HepG2 (cell line): ENCODE results near the gene CHMP4B. TPM values are rescaled to one million over a fixed set of nuclear protein-coding genes. Genes with fewer than 3 reads are reported as not detected.

Experiments used
- ATAC-seq: fragments of 200-7000 bp; cut with Tn5 transposase; 3 replicates; pipeline ENCODE4 v1.9.1; 2020; ENCODE audit warnings: mild to moderate bottlenecking, moderate library complexity
- BruUV-seq: library from RNA; stranded (reverse); fragments of 400-500 nt; replicated peaks from 2 replicates; lab custom pipeline; 2021; lab: Mats Ljungman, UMichigan
- CTCF ChIA-PET: fragments of 300-600 bp; formaldehyde crosslinking; extraction: SDS; loops from one replicate; lab custom pipeline; 2021; ENCODE audit warnings: low total read pairs, inconsistent platforms, low intra/inter-chr PET ratio; lab: Yijun Ruan, JAX
- POLR2A ChIA-PET: fragments of 350-600 bp; sonication (Branson Sonifier 250); formaldehyde crosslinking; loops from one replicate; lab custom pipeline; 2020; ENCODE audit warnings: antibody characterized with exemption, inconsistent platforms; lab: Yijun Ruan, JAX
- DNase-seq: peaks from one replicate; pipeline ENCODE4 v3.0.0-alpha.2; 2015; ENCODE audit warnings: low spot score
- FAIRE-seq: peaks from 3 replicates; lab custom pipeline; 2011; peaks lifted over from hg19 to GRCh38; lab: Jason Lieb, UNC
- H2AFZ ChIP-seq: one replicate; pipeline ENCODE4 v1.6.1; 2011; ENCODE audit warnings: low read length, inconsistent platforms
- H3K27ac ChIP-seq: fragments of 300-600 bp; 3 replicates; pipeline ENCODE4 v1.8.0; 2011; ENCODE audit warnings: mixed run types, mild to moderate bottlenecking, mixed read lengths, low read length, inconsistent platforms; ENCODE audit not compliant: insufficient read depth; ENCODE audit errors: extremely low read length
- H3K27me3 ChIP-seq, 2 experiments: fragments of 200-600 bp in 1 of 2; 2 replicates in 1 of 2; 3 replicates in 1 of 2; pipeline versions ENCODE4 v1.6.0 to v1.8.0; 2011; ENCODE audit warnings: low read length in 2 of 2, mild to moderate bottlenecking in 2 of 2, moderate library complexity in 2 of 2, inconsistent platforms in 1 of 2; ENCODE audit not compliant: insufficient read depth in 2 of 2, control insufficient read depth in 1 of 2
- H3K36me3 ChIP-seq, 2 experiments: fragments of 200-600 bp in 1 of 2; replicated peaks in 1 of 2; 2 replicates in 1 of 2; 3 replicates in 1 of 2; pipeline versions ENCODE4 v1.5.1 to v1.8.0; 2011; ENCODE audit warnings: low read length in 2 of 2, inconsistent platforms in 1 of 2; ENCODE audit not compliant: insufficient read depth in 2 of 2, control insufficient read depth in 1 of 2
- H3K4me1 ChIP-seq: 2 replicates; pipeline ENCODE4 v1.5.1; 2012; ENCODE audit warnings: low read length, inconsistent platforms; ENCODE audit not compliant: insufficient read depth
- H3K4me2 ChIP-seq: 2 replicates; pipeline ENCODE4 v1.6.0; 2011; ENCODE audit warnings: low read depth, low read length, inconsistent platforms
- H3K4me3 ChIP-seq, 3 experiments: fragments of 200-600 bp in 1 of 3; sonication (generic), shearing (Covaris generic) in 1 of 3; replicated peaks in 1 of 3; 2 replicates each; pipeline ENCODE4 v1.5.1; 2011 to 2016; ENCODE audit warnings: low read length in 3 of 3, inconsistent platforms in 2 of 3, low read depth in 2 of 3, mild to moderate bottlenecking in 2 of 3, control low read depth in 1 of 3, mixed read lengths in 1 of 3; ENCODE audit not compliant: insufficient read depth in 1 of 3
- H3K79me2 ChIP-seq: one replicate; pipeline ENCODE4 v1.6.1; 2011; ENCODE audit warnings: low read length, inconsistent platforms; ENCODE audit not compliant: insufficient read depth
- H3K9ac ChIP-seq: 2 replicates; pipeline ENCODE4 v1.6.0; 2011; ENCODE audit warnings: mild to moderate bottlenecking, low read depth, low read length, inconsistent platforms; ENCODE audit not compliant: insufficient read depth
- H3K9me3 ChIP-seq: 2 replicates; pipeline ENCODE4 v1.5.1; 2012; ENCODE audit warnings: mild to moderate bottlenecking, low read length
- H4K20me1 ChIP-seq: 2 replicates; pipeline ENCODE4 v1.6.0; 2011; ENCODE audit warnings: inconsistent platforms, mild to moderate bottlenecking, low read length, moderate library complexity; ENCODE audit not compliant: insufficient read depth
- ARHGAP35 ChIP-seq: sonication (generic); formaldehyde crosslinking; IDR thresholded peaks from 2 replicates; pipeline ENCODE4 v1.9.0; 2022; ENCODE audit warnings: mild to moderate bottlenecking, inconsistent platforms, moderate library complexity, missing genetic modification reagents, borderline replicate concordance
- GATA4 ChIP-seq: sonication (generic); IDR thresholded peaks from 2 replicates; pipeline ENCODE4 v1.6.1; 2016; ENCODE audit warnings: antibody characterized with exemption, low read depth, borderline replicate concordance
- NCOA5 ChIP-seq: sonication (generic); formaldehyde crosslinking; IDR thresholded peaks from 2 replicates; pipeline ENCODE4 v1.4.0; 2020; ENCODE audit warnings: missing genetic modification reagents
- SYNCRIP ChIP-seq: fragments of 200-400 bp; formaldehyde crosslinking; IDR thresholded peaks from 2 replicates; pipeline ENCODE4 v1.6.1; 2018; ENCODE audit warnings: mild to moderate bottlenecking, low read depth, low read length; ENCODE audit not compliant: insufficient read depth
- ZNF343 ChIP-seq: sonication (generic); formaldehyde crosslinking; IDR thresholded peaks from 2 replicates; pipeline ENCODE4 v1.4.0; 2020; ENCODE audit warnings: mild to moderate bottlenecking, missing genetic modification reagents
- ZNF670 ChIP-seq: sonication (generic); formaldehyde crosslinking; IDR thresholded peaks from 2 replicates; pipeline ENCODE4 v1.8.0; 2022; ENCODE audit warnings: mild to moderate bottlenecking, missing genetic modification reagents, borderline replicate concordance
- WGBS: methylation state at CpG from one replicate; pipeline ENCODE4 v1.1.6; 2017; ENCODE audit warnings: low lambda C conversion rate; 5-methylcytosine and 5-hydroxymethylcytosine counted together
- in situ Hi-C: cut with HindIII; loops from 2 replicates; pipeline ENCODE4 v1.10.0; 2017; ENCODE audit warnings: low pct_unique_long_range_greater_than_20kb; ENCODE audit not compliant: extremely low pct_ligation_motif_present
- intact Hi-C: fragments of 100-400 bp; cut with micrococcal nuclease; formaldehyde crosslinking; loops from one replicate; pipeline ENCODE4 v1.10.0; 2022; ENCODE audit not compliant: unreplicated experiment
- polyA plus RNA-seq, 8 experiments: library from polyadenylated mRNA; depleted of rRNA in 3 of 8; stranded (reverse) in 7 of 8; unstranded in 1 of 8; fragments of >200 nt; fragmentation: Illumina TruSeq in 4 of 8; extraction: Trizol in 4 of 8; gene quantifications; 2 replicates each; pipeline versions ENCODE4 v1.2.1 to v1.2.3, GENCODE V29; 2011 to 2016; ENCODE audit warnings: low read depth in 4 of 8, missing spikeins in 1 of 8, mixed read lengths in 1 of 8; ENCODE audit not compliant: insufficient read depth in 1 of 8
- total RNA-seq, 5 experiments: library from RNA; depleted of rRNA; stranded (reverse); fragments of >200 nt; fragmentation: Illumina TruSeq; extraction: Trizol; gene quantifications; 2 replicates each; pipeline ENCODE4 v1.2.3, GENCODE V29; 2016; ENCODE audit warnings: low read depth in 1 of 5
- TF ChIP-seq, protein P1 (sequence below): sonication (generic); formaldehyde crosslinking; IDR thresholded peaks from 2 replicates; pipeline ENCODE4 v1.4.0; 2020; ENCODE audit warnings: mild to moderate bottlenecking, low read depth, missing genetic modification reagents
- TF ChIP-seq, protein P2 (sequence below): IDR thresholded peaks from 2 replicates; pipeline ENCODE4 v1.6.1; 2012; ENCODE audit warnings: low read length, improper control_type of control experiment
- TF ChIP-seq, protein P3 (sequence below): sonication (generic); formaldehyde crosslinking; IDR thresholded peaks from 2 replicates; pipeline ENCODE4 v1.4.0; 2020; ENCODE audit warnings: missing genetic modification reagents, borderline replicate concordance

CHMP4B gene
- total and polyA plus RNA-seq, 2 of the 13 experiments (the other 11 are each of a cell fraction or from before 2014, with no cell fraction given), result 40.1 to 45.6 TPM

DNA sequence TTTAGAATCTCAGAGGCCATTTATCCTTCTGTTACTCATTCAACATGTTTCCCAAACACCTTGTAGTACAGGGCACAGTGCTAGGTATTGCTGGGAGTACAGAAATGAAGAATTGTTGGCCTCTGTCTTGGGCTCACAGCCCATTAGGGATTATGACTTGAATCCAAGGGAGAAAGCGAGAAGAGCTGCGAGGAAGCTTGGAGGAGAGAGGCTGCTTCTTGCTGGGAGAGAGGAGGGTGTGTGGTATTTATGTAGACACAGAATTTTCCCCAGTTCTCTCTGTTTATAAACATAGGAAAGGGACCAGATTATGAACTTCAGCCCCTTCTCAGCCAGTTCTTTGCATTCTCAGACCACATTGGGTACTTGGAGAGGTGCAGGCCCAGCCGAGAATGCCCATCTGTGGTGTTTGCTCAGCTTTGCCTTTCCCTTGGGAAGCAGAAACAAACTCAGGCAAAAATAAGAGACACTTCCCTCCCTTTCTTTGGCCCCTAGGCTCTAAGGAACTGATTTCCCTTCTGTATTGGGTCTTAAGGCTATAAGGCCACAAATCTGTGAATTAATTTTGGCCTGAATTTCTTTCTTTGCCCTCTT lies 17.9 kb downstream of the CHMP4B start:
- H3K4me1 ChIP-seq, result peaks cover 55% of the 10 kb centered on the region
- no peak for DNase-seq
- POLR2A ChIA-PET, result no interaction called here
- no peak overlapping the region for H3K4me3 ChIP-seq
- 97% methylated on average over 3 of the region's 3 CpGs for WGBS
- H3K27me3 ChIP-seq, result no peaks in the 10 kb centered on the region
- no peak overlapping the region for H3K9ac ChIP-seq
- in situ Hi-C loops (no loop called here), intact Hi-C loops (loop anchor here (10.0 kb wide), 1 partner anchor 76 kb away; no protein-coding TSS in a partner anchor)
- peaks cover 6 to 16% of the 10 kb centered on the region in 2 experiments; a peak in 3 of 5 replicates for H3K36me3 ChIP-seq
- H3K79me2 ChIP-seq, result peaks cover 64% of the 10 kb centered on the region
- TF ChIP-seq, protein P1, sequence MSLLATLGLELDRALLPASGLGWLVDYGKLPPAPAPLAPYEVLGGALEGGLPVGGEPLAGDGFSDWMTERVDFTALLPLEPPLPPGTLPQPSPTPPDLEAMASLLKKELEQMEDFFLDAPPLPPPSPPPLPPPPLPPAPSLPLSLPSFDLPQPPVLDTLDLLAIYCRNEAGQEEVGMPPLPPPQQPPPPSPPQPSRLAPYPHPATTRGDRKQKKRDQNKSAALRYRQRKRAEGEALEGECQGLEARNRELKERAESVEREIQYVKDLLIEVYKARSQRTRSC (CRISPR knock-in tag), result no peak
- TF ChIP-seq ZNF670 (CRISPR knock-in tag) (no peak), ARHGAP35 (CRISPR knock-in tag) (no peak)
- TF ChIP-seq, all 625 proteins: peak for 0
- ATAC-seq (no peak), FAIRE-seq (no peak)
- Histone ChIP-seq H3K9me3 (no peaks in the 10 kb centered on the region), H3K27ac (no peak overlapping the region), H3K4me2 (no peak overlapping the region), H4K20me1 (peaks cover 32% of the 10 kb centered on the region), H2AFZ (no peak overlapping the region)
- no TSS peak for BruUV-seq
- CTCF ChIA-PET, result no interaction called here

DNA sequence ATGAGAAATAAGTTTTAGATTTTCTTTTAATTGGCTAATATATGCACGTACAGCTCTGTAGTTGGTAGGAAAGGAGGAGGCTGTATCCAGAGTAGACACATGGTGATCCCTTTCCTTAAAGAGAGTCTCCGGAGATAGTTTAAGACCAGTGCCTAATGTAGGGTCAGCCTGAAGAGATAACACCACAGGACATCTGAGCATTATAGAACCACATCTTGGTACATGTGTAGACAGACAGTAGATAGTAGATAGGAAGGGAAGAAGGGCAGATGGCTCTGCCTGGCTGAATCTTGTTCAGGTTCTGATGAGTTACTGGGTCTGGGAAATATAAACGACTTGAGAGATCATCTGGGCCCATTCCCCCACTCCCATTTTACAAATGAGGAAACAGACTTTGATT lies 18.5 kb downstream of the CHMP4B start:
- H3K4me3 ChIP-seq, result no peak overlapping the region
- peaks cover 28% of the 10 kb centered on the region for H4K20me1 ChIP-seq
- TF ChIP-seq GATA4 (no peak), ZNF343 (CRISPR knock-in tag) (no peak), NCOA5 (CRISPR knock-in tag) (no peak), SYNCRIP (no peak)
- TF ChIP-seq, protein P2, sequence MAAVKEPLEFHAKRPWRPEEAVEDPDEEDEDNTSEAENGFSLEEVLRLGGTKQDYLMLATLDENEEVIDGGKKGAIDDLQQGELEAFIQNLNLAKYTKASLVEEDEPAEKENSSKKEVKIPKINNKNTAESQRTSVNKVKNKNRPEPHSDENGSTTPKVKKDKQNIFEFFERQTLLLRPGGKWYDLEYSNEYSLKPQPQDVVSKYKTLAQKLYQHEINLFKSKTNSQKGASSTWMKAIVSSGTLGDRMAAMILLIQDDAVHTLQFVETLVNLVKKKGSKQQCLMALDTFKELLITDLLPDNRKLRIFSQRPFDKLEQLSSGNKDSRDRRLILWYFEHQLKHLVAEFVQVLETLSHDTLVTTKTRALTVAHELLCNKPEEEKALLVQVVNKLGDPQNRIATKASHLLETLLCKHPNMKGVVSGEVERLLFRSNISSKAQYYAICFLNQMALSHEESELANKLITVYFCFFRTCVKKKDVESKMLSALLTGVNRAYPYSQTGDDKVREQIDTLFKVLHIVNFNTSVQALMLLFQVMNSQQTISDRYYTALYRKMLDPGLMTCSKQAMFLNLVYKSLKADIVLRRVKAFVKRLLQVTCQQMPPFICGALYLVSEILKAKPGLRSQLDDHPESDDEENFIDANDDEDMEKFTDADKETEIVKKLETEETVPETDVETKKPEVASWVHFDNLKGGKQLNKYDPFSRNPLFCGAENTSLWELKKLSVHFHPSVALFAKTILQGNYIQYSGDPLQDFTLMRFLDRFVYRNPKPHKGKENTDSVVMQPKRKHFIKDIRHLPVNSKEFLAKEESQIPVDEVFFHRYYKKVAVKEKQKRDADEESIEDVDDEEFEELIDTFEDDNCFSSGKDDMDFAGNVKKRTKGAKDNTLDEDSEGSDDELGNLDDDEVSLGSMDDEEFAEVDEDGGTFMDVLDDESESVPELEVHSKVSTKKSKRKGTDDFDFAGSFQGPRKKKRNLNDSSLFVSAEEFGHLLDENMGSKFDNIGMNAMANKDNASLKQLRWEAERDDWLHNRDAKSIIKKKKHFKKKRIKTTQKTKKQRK, result no peak
- TF ChIP-seq, protein P3, sequence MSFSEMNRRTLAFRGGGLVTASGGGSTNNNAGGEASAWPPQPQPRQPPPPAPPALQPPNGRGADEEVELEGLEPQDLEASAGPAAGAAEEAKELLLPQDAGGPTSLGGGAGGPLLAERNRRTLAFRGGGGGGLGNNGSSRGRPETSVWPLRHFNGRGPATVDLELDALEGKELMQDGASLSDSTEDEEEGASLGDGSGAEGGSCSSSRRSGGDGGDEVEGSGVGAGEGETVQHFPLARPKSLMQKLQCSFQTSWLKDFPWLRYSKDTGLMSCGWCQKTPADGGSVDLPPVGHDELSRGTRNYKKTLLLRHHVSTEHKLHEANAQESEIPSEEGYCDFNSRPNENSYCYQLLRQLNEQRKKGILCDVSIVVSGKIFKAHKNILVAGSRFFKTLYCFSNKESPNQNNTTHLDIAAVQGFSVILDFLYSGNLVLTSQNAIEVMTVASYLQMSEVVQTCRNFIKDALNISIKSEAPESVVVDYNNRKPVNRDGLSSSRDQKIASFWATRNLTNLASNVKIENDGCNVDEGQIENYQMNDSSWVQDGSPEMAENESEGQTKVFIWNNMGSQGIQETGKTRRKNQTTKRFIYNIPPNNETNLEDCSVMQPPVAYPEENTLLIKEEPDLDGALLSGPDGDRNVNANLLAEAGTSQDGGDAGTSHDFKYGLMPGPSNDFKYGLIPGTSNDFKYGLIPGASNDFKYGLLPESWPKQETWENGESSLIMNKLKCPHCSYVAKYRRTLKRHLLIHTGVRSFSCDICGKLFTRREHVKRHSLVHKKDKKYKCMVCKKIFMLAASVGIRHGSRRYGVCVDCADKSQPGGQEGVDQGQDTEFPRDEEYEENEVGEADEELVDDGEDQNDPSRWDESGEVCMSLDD, result no peak

More for the DNA sequence above, 18.5 kb downstream of the CHMP4B start:
- Histone ChIP-seq H2AFZ (no peak overlapping the region), H3K27me3 (no peaks in the 10 kb centered on the region), H3K9me3 (no peaks in the 10 kb centered on the region), H3K9ac (no peak overlapping the region), H3K79me2 (peaks cover 58% of the 10 kb centered on the region), H3K36me3 (peaks cover 5 to 17% of the 10 kb centered on the region in 2 experiments; a peak in 3 of 5 replicates), H3K27ac (no peak overlapping the region), H3K4me1 (peaks cover 49% of the 10 kb centered on the region), H3K4me2 (no peak overlapping the region)
- ChIA-PET CTCF (no interaction called here), POLR2A (no interaction called here)
- in situ Hi-C loops (no loop called here), intact Hi-C loops (loop anchor here (10.0 kb wide), 1 partner anchor 75 kb away; no protein-coding TSS in a partner anchor)
- no TSS peak for BruUV-seq
- WGBS, result 89% methylated on average over 3 of the region's 3 CpGs
- FAIRE-seq (no peak), DNase-seq (no peak), ATAC-seq (no peak)
